ENCODE results near the gene ELAVL3. TPM values are rescaled to one million over a fixed set of nuclear protein-coding genes. Genes with fewer than 3 reads are reported as not detected.

The ELAVL3 gene
- total RNA-seq, 1 experiment from 2014 or later: not detected

- Mint-ChIP-seq H3K27ac (ENCODE audit: low read depth, unreplicated experiment) (no peak overlapping the region), H3K4me3 (ENCODE audit: unreplicated experiment) (no peak overlapping the region), H3K27me3 (ENCODE audit: insufficient read depth, unreplicated experiment) (no peaks in the 10 kb centered on the region), H3K4me1 (ENCODE audit: insufficient read depth, unreplicated experiment) (no peaks in the 10 kb centered on the region), H3K9me3 (ENCODE audit: unreplicated experiment) (no peaks in the 10 kb centered on the region), H3K36me3 (ENCODE audit: insufficient read depth, unreplicated experiment) (peaks cover 36% of the 10 kb centered on the region)
- DNase-seq (ENCODE audit: unreplicated experiment): peak; percentile 28
- BruUV-seq (replicated peaks): no TSS peak
- intact Hi-C loops (cut with micrococcal nuclease): no loop called here
- ChIA-PET POLR2A (no interaction called here), CTCF (interaction anchor here (0.7 kb wide), 1 partner anchor 104 kb away, joined by 4 read pairs; no protein-coding TSS in a partner anchor)
- TF ChIP-seq CTCF (IDR thresholded peaks at IDR 0.05; ENCODE audit: unreplicated experiment): no peak
Observed at GRCh38 chr19:11519138-11519537, 38.3 kb upstream of the ELAVL3 start.

DNA sequence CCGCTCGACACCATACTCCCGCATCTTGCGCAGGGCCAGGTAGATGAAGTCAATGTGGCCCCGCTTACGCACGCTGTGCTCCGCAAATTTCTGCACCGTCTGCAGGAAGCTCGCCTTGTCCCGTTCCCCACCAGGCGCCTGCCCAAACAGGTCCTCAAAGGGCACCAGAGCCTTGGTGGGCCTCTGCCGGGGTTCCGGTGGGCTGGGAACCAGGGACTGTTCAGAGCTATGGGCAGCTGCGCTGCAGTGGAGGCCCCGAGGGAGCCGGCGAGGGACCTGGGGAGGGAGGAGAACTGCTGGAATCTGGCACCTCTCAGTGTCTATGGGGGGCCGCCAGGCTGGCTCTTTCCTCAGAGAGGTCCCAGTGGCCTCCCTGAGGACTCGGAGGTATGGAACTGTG is 33.1 kb upstream of the ELAVL3 start:
- CTCF ChIA-PET: interaction anchor here (0.7 kb wide), 1 partner anchor 409 kb away, joined by 3 read pairs; no protein-coding TSS in a partner anchor

GRCh38 chr19:11510444-11510843 is 29.6 kb upstream of the ELAVL3 start:
- H3K36me3 Mint-ChIP-seq (ENCODE audit: insufficient read depth, unreplicated experiment): peaks cover 20% of the 10 kb centered on the region
- no peak for TF ChIP-seq CTCF (IDR thresholded peaks at IDR 0.05; ENCODE audit: unreplicated experiment)
- BruUV-seq (replicated peaks): no TSS peak
- POLR2A ChIA-PET: interaction anchor here (0.6 kb wide), 2 partner anchors 15 to 17 kb away, joined by 3 to 4 read pairs; no protein-coding TSS in a partner anchor
- DNase-seq (ENCODE audit: unreplicated experiment): no peak
- peaks cover 10% of the 10 kb centered on the region for H3K4me1 Mint-ChIP-seq (ENCODE audit: insufficient read depth, unreplicated experiment)
- H3K9me3 Mint-ChIP-seq (ENCODE audit: unreplicated experiment): no peaks in the 10 kb centered on the region
- no peak overlapping the region for H3K27ac Mint-ChIP-seq (ENCODE audit: low read depth, unreplicated experiment)
- intact Hi-C loops (cut with micrococcal nuclease): no loop called here
- CTCF ChIA-PET: interaction anchor here (0.6 kb wide), 2 partner anchors 201 to 559 kb away, joined by 3 to 4 read pairs; no protein-coding TSS in a partner anchor
- no peaks in the 10 kb centered on the region for H3K27me3 Mint-ChIP-seq (ENCODE audit: insufficient read depth, unreplicated experiment)
- H3K4me3 Mint-ChIP-seq (ENCODE audit: unreplicated experiment): no peak overlapping the region

More for the DNA sequence above, 33.1 kb upstream of the ELAVL3 start:
- no peaks in the 10 kb centered on the region for H3K27me3 Mint-ChIP-seq (ENCODE audit: insufficient read depth, unreplicated experiment)
- H3K9me3 Mint-ChIP-seq (ENCODE audit: unreplicated experiment): no peaks in the 10 kb centered on the region
- no peak for DNase-seq (ENCODE audit: unreplicated experiment)
- intact Hi-C loops (cut with micrococcal nuclease): no loop called here
- TF ChIP-seq CTCF (IDR thresholded peaks at IDR 0.05; ENCODE audit: unreplicated experiment): no peak
- H3K36me3 Mint-ChIP-seq (ENCODE audit: insufficient read depth, unreplicated experiment): peaks cover 28% of the 10 kb centered on the region
- no peak overlapping the region for H3K4me3 Mint-ChIP-seq (ENCODE audit: unreplicated experiment)
- BruUV-seq (replicated peaks): no TSS peak
- H3K4me1 Mint-ChIP-seq (ENCODE audit: insufficient read depth, unreplicated experiment): no peaks in the 10 kb centered on the region
- no peak overlapping the region for H3K27ac Mint-ChIP-seq (ENCODE audit: low read depth, unreplicated experiment)
- POLR2A ChIA-PET: no interaction called here

DNA sequence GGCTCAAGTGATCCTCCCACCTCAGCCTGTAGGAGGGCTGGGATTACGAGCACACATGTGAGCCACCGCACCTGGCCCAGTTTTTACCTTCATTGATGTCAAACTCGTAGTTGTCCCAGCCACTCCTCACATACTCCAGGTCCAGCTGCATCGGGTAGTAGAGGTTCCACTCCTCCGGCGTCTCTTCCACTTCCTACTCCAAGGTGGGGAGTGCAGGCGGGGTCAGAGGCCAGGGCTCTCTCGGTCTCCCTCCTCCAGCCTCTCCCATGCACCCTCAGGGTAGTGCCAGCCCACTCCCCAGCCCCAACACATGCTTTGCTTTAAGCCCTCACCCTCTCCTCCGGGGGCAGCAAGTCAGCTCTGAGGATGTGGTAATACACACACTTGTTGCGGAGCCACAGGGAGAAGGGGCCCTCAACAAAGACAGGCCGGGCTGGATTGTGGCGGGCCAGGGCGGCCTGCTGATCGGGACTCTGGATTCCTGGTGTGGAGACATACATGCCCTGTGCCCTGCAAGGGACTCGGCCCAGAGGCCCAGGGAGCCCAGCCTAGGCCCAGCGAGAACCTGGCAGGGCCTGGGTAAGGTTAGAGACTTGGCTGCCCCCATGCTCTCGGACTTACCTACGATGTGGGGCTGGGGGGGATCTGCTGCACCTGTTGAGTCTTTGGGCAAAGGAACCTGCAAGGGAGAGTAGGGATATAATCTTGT is 26.7 kb upstream of the ELAVL3 start:
- DNase-seq (ENCODE audit: unreplicated experiment): no peak
- H3K27ac Mint-ChIP-seq (ENCODE audit: low read depth, unreplicated experiment): no peak overlapping the region
- no peaks in the 10 kb centered on the region for H3K27me3 Mint-ChIP-seq (ENCODE audit: insufficient read depth, unreplicated experiment)
- BruUV-seq (replicated peaks): no TSS peak
- ChIA-PET CTCF (no interaction called here), POLR2A (no interaction called here)
- peaks cover 14% of the 10 kb centered on the region for H3K4me1 Mint-ChIP-seq (ENCODE audit: insufficient read depth, unreplicated experiment)
- no peaks in the 10 kb centered on the region for H3K9me3 Mint-ChIP-seq (ENCODE audit: unreplicated experiment)
- H3K4me3 Mint-ChIP-seq (ENCODE audit: unreplicated experiment): peak overlapping the region; percentile 81
- intact Hi-C loops (cut with micrococcal nuclease): no loop called here
- no peak for TF ChIP-seq CTCF (IDR thresholded peaks at IDR 0.05; ENCODE audit: unreplicated experiment)
- H3K36me3 Mint-ChIP-seq (ENCODE audit: insufficient read depth, unreplicated experiment): peaks cover 19% of the 10 kb centered on the region

Measured in MCF 10A (cell line).